Thyroid gland (tissue), 4 donors: Measurements from ENCODE around the gene SYTL3. TPM values are rescaled to one million over a fixed set of nuclear protein-coding genes. Genes with fewer than 3 reads are reported as not detected.
A peak's percentile ranks its signal among the peaks of the same experiment; 100 is the strongest.

ENCODE experiments used
- DNase-seq, 2 donors: peaks; one replicate each; pipeline ENCODE4 v3.0.0-alpha.2; 2019
- H3K27ac ChIP-seq, 3 donors: fragments of 200-600 bp; sonication (generic); 1 replicate in 2 of 3; 2 replicates in 1 of 3; pipeline ENCODE4 v1.5.1; 2016 to 2019; ENCODE audit warnings: mild to moderate bottlenecking in 1 of 3, moderate library complexity in 1 of 3
- H3K27me3 ChIP-seq: fragments of 200-600 bp; sonication (generic); one replicate; pipeline ENCODE4 v1.5.1; 2019
- H3K36me3 ChIP-seq, 2 donors: fragments of 200-600 bp; sonication (generic); one replicate each; pipeline ENCODE4 v1.5.1; 2016 to 2019
- H3K4me1 ChIP-seq, 2 donors: fragments of 200-600 bp; sonication (generic); one replicate each; pipeline ENCODE4 v1.5.1; 2017 to 2019
- H3K4me3 ChIP-seq, 3 donors: fragments of 200-600 bp; sonication (generic); replicated peaks in 1 of 3; 1 replicate in 2 of 3; 2 replicates in 1 of 3; pipeline ENCODE4 v1.5.1; 2016; ENCODE audit warnings: mild to moderate bottlenecking in 1 of 3
- H3K9me3 ChIP-seq: fragments of 200-600 bp; sonication (generic); one replicate; pipeline ENCODE4 v1.5.1; 2017
- CTCF ChIP-seq, 6 experiments: fragments of 200-600 bp in 3 of 6; fragments of 450-650 bp in 3 of 6; sonication (generic) in 3 of 6; IDR thresholded peaks; one replicate each; pipeline ENCODE4 v1.5.1; 2016 to 2019; ENCODE audit warnings: antibody characterized with exemption in 6 of 6, mild to moderate bottlenecking in 2 of 6, inconsistent platforms in 1 of 6, moderate library complexity in 1 of 6
- POLR2A ChIP-seq, 2 donors: fragments of 450-650 bp; IDR thresholded peaks; one replicate each; pipeline ENCODE4 v1.6.1; 2017; ENCODE audit warnings: antibody characterized with exemption in 2 of 2, mild to moderate bottlenecking in 2 of 2, moderate library complexity in 1 of 2
- WGBS, 2 donors: methylation state at CpG; one replicate each; pipeline ENCODE4 v1.1.5; 2017; 5-methylcytosine and 5-hydroxymethylcytosine counted together
- intact Hi-C: fragments of 100-400 bp; cut with DNase I; formaldehyde crosslinking; loops from one replicate; pipeline ENCODE4 v1.15.1; 2023
- total RNA-seq, 4 donors: library from RNA; depleted of rRNA; stranded (reverse); fragments of >200 nt; gene quantifications; one replicate each; pipeline ENCODE4 v1.2.3, GENCODE V29; 2016

SYTL3 gene
- total RNA-seq, 4 donors from 2014 or later = 16.9 to 33.0 (median 24.4) TPM

- peaks cover 16 to 31% of the 10 kb centered on the region in 2 donors for H3K4me1 ChIP-seq
- H3K4me3 ChIP-seq = no peak overlapping the region
- H3K27me3 ChIP-seq = no peaks in the 10 kb centered on the region
- no peak for DNase-seq
- peaks cover 72 to 79% of the 10 kb centered on the region in 2 donors for H3K36me3 ChIP-seq
- WGBS, 2 donors = 91 to 95% methylated on average over 38 of the region's 38 CpGs
- H3K9me3 ChIP-seq = no peaks in the 10 kb centered on the region
- TF ChIP-seq POLR2A (IDR thresholded peaks at IDR 0.05) (no peak), CTCF (IDR thresholded peaks at IDR 0.05) (no peak)
- intact Hi-C loops = no loop called here
- no peak overlapping the region for H3K27ac ChIP-seq
These were observed 117.0 kb downstream of the SYTL3 start for GRCh38 chr6:158766621-158767455.

- intact Hi-C loops = no loop called here
- WGBS, 2 donors = 83 to 85% methylated on average over 6 of the region's 6 CpGs
- Histone ChIP-seq H3K9me3 (no peaks in the 10 kb centered on the region), H3K27me3 (no peaks in the 10 kb centered on the region), H3K27ac (no peak overlapping the region), H3K4me3 (no peak overlapping the region), H3K36me3 (peaks cover 81 to 87% of the 10 kb centered on the region in 2 donors), H3K4me1 (peaks cover 16 to 26% of the 10 kb centered on the region in 2 donors)
- peak in 1 of 2 donors; percentile 33 for DNase-seq
- no peak for TF ChIP-seq POLR2A (IDR thresholded peaks at IDR 0.05)
- TF ChIP-seq CTCF (IDR thresholded peaks at IDR 0.05) = no peak
These were observed 117.9 kb downstream of the SYTL3 start for GRCh38 chr6:158767709-158768108.

GRCh38 chr6:158768436-158768835 is 118.6 kb downstream of the SYTL3 start:
- WGBS, 2 donors = 84 to 96% methylated on average over 5 to 8 of the region's 8 CpGs
- TF ChIP-seq CTCF (IDR thresholded peaks at IDR 0.05) (no peak), POLR2A (IDR thresholded peaks at IDR 0.05) (no peak)
- peaks cover 86 to 91% of the 10 kb centered on the region in 2 donors for H3K36me3 ChIP-seq
- no peak overlapping the region for H3K4me3 ChIP-seq
- peaks cover 16 to 20% of the 10 kb centered on the region in 2 donors for H3K4me1 ChIP-seq
- no peak for DNase-seq
- peak overlapping the region in 1 of 3 donors; percentile 36 for H3K27ac ChIP-seq
- intact Hi-C loops = no loop called here
- no peaks in the 10 kb centered on the region for H3K9me3 ChIP-seq
- H3K27me3 ChIP-seq = no peaks in the 10 kb centered on the region

- Histone ChIP-seq H3K36me3 (peaks cover 94 to 96% of the 10 kb centered on the region in 2 donors), H3K9me3 (no peaks in the 10 kb centered on the region), H3K4me1 (peaks cover 9 to 11% of the 10 kb centered on the region in 2 donors), H3K4me3 (no peak overlapping the region), H3K27me3 (no peaks in the 10 kb centered on the region), H3K27ac (peak overlapping the region in 1 of 3 donors; percentile 55)
- no peak for TF ChIP-seq CTCF (IDR thresholded peaks at IDR 0.05)
- no peak for TF ChIP-seq POLR2A (IDR thresholded peaks at IDR 0.05)
- WGBS, 2 donors = 95 to 98% methylated on average over 13 of the region's 13 CpGs
- intact Hi-C loops = no loop called here
- DNase-seq = no peak
These were observed 119.4 kb downstream of the SYTL3 start for GRCh38 chr6:158769234-158769770.
